NCI-H1436 (cell line): ENCODE measurements around the gene CRTC3.

Experiments used
- DNase-seq: peaks from one replicate; lab custom pipeline; 2025; lab: John Stamatoyannopoulos, UW

The CRTC3 gene

DNA sequence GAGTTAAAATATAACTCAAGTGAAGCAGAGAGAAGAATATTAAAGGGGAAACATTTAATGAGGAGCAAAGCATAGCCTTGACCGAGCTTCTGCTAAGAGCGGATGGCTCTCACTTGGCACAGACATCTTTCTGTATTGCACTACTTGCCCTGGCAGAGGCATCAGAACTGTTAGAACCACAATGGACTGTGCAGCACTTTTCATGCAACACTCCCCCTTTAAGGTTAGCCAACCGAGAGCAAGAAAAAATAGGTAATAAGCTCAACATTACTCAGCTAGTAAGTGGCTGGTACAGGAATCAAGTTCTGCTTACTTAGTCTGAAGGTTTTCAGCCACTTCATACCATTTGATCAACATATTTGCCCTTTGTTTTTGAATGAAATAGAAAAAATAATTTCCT lies 33.7 kb downstream of the CRTC3 start:
- DNase-seq = no peak

DNA sequence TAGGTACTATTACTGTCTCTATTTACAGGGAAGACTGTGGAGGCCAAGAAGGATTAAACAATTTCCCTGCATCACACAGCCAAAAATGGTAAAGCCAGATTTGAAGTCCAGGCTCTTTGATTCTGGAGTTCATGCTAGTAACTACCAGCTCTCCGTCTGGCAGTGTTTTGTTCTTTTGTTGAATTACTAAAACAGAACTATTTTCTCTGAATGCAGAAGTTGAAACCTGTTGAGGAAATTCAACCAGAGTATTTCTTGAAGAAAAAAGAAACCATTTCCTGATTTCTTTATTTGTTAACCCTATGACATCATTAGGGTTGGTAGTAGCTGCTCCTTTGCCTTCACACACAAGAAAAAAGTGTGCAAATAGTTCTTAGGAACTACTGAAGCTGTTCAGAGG lies 34.3 kb downstream of the CRTC3 start:
- no peak for DNase-seq

DNA sequence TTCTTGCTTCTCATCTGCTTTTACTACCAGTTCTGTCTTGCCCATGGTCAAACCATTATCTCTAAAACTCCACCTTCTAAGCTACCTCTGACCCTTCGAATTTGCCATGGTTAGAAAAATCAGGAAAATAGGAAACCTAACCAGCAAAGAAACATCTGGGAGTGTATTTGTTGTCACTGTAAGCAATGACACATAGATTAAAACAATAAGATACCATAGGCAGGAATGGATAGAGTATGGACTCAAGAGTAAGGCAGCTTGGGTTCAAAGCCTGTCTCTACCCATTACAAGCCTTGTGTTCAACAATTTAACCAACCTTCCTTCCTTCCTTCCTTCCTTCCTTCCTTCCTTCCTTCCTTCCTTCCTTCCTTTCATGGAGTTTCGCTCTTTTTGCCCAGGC lies 34.9 kb downstream of the CRTC3 start:
- DNase-seq = no peak

DNA sequence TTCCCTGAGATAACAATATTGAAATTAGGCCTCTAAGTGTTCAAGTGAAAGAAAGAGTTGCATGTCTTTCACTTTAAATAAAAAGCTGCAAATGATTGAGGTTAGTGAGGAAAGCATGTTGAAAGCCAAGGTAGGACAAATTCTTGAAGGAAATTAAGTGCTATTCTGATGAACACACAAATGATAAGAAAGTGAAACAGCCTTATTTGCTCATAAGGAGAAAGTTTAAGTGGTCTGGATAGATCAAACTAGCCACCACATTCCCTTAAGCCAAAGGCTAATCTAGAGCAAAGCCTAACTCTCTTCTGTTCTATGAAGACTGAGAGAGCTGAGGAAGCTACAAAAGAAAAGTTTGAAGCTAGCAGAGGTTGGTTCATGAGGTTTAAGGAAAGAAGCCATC lies 36.1 kb downstream of the CRTC3 start:
- DNase-seq = no peak

DNA sequence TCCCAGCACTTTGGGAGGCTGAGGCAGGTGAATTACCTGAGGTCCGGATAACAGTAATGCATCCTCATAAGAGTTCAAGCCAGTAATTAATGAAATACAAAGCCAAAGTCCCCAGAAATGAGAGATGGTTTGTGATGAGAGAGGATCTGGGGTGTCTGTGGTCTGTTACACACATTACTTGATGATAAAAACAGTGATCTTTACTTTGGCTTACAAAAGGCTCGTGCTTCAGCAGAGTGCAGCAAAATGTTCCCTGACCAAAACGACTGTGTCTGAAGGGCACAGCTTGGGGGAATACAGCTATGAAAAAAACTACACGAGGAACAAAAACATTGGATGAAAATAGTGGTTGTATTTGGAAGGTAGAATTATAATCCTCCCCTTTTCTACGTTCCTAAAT lies 40.9 kb downstream of the CRTC3 start:
- no peak for DNase-seq

DNA sequence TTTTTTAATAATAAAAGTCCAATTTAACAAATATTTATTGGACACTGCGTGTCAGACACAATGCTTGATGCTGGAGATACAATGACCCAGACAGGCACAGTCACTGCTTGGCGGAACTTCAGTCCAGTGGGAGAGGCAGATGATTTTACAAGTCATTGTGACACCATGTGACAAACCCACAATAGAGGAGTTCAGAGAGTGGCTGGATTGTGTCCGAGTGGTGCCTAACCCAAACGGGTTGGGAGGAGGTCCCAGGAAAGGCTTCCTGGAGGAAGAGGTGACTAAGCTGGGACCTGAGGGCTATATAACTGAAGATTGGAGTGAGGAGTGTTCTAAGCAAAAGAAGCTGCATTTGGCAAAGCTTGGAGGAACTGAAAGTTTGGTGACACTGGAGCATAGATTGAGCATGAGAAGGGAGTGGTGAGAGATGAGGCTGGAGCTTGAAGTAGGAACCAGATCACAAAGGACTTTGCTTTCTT lies 41.4 kb downstream of the CRTC3 start:
- DNase-seq = no peak

DNA sequence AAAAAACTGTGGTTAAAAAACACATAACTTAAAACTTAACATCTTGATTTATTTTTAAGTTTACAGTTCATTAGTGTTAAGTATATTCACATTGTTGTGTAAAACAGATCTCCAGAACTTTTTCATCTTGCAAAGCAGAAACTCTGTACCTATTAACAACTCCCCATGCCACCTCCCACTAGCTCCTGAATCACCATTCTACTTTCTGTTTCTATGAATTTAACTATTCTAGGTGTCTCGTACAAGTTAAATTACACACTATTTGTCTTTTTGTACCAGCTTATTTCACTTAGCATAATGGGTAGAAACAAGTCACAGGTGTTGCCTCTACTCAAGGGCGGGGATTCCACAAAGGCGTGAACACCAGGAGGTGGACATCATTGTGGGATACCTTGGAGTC lies 43.2 kb downstream of the CRTC3 start:
- no peak for DNase-seq

DNA sequence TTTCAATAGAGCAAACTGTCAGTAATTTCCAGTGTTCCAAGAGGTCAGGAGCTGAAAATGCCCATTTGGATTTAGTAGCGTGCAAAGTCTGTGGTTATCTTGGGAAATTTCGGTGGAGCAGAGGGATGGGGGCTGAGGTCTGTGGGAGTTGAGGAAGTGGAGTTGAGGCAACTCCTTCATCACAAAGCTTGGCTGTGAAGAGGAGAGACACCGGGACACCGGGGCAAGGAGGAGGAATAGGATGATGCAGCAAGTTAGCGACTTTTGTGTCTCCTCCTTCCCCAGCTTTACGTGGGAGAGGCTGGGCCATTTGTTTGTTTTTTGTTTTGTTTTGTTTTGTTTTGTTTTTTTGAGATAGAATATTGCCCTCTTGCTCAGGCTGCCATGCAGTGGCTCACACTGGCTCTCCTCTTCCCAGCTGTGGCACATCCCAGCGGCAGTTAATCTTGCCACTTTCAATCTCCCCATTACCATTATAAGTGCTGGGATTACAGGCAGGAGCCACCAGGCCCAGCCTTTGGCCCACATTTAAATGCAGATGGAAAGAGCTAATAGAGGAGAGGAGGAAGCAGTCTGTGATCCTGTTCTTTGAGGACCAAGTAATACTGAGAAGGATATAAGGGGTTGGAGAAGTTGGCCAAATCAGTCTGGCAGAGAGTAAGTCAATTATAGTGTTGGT lies 47.1 kb downstream of the CRTC3 start:
- no peak for DNase-seq

DNA sequence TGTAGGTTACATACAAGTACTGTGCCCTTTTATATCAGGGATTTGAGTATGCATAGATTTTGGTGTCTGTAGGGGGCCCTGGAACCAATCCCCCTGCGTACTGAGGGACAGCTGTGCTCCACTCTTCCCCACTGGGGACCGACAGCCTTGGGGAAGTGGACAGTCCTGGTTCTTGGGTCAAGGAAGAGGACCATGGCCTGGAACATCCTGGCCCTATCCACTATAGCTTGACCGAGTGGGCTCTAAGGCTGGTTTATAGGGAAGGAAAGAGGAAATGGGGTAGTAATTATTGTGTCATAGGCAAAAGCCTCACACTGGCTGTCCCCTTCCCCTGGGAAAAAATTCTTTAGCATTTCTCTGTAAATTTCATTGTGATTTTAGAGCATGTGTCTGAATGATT lies 49.5 kb downstream of the CRTC3 start:
- no peak for DNase-seq

DNA sequence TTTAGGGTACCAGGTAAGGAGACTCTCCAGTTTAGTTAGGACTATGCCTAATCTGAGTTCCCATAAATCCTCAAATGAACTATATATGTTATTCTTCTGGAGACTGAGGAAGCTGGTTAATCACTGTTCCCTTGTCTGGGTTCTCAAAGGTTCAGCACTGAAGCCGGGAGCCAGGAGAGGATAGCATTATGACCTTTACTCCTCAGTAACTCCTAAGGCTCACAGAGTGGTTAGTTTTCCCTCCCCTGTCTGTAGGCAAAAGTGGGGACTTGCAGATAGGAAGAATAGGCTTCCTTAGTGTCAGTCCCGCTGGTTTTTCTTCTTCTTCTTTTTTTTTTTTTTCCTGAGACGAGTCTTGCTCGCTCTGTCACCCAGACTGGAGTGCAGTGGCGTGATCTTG lies 50.4 kb downstream of the CRTC3 start:
- no peak for DNase-seq

DNA sequence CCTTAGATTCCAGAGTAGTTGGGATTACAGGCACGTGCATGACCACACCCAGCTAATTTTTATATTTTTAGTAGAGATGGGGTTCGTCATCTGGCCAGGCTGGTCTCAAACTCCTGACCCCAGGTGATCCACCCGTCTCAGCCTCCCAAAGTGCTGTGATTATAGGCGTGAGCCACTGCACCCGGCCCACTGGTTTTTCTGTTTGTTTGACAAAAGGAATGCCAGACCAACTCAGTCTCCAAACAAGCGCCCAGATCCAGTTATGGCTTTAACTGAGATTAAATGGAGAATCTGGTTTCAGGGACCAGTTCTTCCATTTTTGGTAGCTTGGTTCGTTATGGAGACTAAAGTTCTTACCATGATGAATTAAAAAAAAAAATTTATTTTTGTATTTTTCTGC lies 50.8 kb downstream of the CRTC3 start:
- no peak for DNase-seq

DNA sequence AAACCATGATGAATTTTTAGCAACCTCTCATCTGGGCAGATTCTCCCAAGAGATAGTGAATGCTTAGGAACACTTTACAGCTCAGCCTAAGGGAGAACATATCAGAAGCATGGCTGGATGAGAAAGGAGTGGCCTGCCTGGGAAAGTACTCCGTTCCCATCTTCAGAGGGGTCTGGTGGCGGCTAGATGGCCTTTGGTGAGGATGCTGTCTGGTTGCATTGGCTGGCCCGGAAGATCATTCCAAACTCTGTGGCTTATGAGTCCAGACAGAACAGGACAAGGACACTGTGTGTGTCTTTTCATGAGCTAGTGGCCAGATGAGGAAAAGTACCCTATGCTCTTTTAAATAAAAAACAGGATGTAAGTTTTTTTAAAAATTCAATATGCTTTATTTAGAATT lies 51.2 kb downstream of the CRTC3 start:
- no peak for DNase-seq

DNA sequence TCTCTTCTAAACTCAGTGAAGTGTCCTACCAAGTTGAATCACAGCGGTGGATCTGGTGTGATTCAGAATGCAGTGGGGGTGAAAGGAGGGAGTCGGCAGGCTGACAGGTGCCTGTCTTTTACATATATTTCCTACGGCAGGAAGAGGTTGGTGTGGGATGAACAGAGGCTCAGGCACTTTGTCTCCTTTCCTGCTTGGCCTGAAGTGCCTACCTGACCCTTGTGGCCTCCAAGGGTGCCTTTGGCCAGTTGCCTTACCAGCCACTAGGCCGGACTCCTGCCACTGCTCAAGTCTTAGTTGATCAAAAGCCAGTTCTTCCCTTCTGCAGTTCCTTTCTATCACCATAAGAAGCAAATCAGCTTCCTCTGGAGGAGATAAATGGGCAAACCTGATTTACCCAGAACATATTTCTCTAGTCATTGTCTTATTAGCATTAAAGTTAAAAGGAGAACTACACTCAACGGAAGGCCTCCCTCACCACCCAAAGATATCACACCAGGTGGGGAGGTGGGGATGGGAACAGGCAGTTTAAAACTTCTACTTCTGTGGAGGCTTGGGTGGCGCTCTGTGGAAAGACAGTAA lies 52.1 kb downstream of the CRTC3 start:
- DNase-seq = no peak

DNA sequence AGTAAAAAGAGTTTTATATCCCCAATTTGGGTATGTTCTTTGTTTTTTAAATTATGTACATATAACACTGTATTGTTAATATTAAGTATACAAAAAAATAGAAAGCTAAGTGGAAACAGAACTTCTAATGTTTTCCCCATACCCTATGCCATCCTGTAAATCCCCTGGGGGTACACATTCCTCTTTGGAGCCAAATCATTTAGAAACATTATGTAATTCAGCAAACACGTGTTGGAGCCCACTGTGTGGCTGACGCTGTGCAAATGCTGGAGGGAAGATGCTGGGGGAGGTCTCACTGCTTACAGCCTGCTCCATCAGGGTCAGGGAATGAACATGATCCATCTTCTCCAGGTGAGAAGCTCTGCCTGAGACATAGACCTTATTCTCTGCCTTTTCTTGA lies 52.8 kb downstream of the CRTC3 start:
- DNase-seq = no peak

DNA sequence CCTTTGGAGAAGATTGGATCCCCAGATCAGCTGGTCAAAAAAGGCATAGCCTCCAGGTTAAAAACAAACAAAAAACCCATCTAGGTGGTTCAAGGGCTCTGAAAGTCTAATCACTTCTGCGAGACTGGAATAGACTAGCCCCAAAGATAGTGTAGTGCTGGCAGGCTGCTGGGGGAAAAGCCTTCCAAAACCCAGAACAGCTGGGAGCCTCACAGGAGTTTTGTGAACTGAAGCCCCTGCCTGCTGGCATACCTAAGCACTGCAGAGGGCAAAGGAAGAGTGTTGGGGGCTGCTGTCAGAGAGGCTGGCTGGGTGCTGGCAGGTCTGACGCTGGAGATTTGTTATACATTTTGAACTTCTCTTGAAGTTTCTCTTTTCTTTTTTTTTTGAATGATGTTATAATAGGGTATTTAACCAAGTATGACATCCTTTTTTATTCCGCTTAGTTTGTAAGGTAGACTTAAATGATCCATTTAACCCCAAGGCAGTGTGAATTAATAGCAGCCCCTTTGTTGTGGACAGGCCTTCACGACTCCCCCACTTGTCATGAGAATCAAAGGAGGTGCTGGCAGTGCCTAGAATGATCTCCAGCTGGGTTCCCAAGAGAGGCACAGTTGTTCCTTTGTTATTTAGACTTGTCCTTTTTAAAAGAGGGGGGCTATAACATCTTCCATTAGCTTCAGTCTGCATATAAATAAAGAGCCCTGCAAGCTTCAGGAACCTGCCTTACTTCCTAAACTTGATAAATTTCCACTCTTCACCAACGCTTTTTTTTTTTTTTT lies 53.9 kb downstream of the CRTC3 start:
- DNase-seq = no peak

DNA sequence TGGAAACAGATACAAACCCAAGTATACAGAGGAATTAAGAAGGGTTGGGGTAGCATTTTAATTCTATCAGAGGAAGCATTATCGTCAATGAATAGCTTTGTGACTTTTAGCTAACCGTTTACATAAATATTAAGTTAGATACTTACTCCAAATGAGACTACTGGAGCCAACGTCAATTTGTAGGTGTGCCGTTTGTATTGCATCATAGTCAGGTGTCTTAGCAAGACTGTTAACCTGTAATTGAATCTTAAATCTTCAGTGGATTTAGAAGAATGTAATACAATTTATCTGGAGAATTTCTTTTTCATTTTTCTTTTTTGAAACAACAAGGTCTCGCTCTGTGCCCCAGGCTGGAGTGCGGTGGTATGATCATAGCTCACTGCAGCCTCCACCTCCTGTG lies 55.1 kb downstream of the CRTC3 start:
- no peak for DNase-seq

DNA sequence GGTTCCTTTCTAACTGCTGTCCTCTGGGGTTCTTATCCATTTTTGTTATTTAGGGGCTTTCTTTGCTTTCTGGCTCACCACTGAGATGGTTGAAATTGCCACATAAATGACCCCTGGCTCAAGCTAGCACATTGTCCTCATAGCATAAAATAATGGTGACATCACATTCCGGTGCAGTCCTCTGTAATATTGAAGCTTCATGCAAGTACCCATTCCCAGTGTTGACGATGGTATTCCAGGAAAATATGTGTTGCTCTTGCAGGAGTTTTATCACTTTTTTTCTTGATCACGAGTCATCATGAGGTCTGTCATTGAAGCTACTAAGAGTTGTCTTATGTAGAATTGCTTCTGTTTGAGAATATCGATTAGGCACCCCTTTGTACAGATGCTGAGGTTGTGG lies 56.1 kb downstream of the CRTC3 start:
- no peak for DNase-seq

DNA sequence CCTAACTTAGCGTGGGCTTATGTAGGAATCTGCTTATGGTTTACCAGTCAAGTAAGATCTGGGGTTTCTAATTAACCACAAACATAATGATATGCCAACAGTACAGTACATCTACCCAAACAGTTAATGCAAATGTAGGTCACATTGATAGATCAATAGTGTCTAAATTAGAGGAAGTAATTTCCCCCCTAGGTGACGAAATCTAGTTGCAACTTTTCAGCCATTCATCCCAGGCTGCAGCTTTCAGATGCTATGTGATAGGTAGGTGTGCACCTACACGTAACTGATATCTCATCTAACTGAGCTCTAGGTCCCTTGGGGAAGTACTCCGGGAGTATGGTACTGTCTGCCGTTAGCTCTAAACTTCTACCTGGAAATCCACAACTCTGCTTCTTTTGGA lies 57.2 kb downstream of the CRTC3 start:
- DNase-seq = no peak

DNA sequence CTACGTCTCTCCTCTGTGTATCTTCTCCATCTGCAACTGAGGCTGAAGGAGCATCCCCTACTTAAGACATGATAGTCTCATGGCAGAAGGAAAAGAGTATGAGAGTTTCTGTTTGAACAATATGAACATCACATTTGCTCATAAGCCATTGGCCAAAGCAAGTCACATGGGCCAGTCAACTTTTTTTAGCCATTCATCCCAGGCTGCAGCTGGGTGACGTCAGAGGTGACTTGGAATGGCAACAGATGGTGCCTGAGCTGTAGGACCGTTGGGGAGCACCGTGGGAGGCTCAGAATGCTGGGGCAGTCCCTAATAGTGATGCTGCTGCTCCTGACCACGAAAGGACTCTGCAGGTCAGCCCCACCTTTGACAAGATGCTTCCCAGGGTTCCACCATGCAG lies 58.7 kb downstream of the CRTC3 start:
- DNase-seq = no peak

DNA sequence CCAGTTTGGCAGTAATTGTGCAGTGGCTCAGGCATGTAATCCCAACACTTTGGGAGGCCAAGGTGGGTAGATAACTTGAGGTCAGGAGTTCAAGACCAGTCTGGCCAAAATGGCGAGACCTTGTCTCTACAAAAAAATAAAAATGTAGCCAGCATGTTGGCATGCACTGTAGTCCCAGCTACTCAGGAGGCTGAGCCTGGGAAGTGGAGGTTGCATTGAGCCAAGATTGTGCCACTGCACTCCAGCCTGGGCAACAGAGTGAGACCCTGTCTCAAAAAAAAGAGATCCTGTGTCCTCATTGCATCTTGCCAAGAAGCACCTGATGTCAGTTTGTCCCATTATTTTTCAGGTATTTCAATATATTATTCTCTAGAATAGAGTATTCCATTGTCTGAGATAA lies 61.8 kb downstream of the CRTC3 start:
- DNase-seq = no peak

DNA sequence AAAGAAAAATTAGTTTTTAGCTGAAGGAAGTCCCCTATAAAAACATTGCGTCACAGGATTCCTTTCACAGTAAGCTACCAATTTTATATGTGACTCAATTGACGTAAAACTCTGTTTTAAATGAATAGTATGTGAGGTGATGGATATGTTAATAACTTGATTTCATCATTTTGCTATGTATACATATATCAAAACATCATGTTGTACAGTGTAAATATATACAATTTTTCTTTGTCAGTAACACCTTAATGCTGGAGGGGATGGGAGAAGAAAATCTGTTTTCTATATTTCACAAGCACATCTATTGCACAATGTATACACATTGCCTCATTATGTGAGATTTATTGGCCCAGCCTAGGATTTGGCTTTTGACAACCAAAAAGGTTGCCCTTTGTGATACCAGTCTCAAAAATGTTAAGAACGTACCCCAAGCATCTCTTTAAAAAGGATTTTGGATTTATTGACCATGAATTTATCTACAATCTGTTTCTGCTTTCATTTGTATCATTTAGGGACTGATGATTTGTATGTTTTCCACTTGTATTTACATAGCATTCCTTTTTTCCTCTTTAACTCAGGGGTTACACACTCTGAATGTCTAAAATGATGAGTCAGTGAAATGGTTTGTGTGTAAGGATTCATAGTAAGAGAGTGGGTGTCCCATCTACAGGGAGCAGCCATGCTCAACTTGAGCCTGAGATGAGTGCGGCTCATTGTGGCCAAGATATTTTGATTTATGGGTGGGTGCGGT lies 62.6 kb downstream of the CRTC3 start:
- DNase-seq = no peak

DNA sequence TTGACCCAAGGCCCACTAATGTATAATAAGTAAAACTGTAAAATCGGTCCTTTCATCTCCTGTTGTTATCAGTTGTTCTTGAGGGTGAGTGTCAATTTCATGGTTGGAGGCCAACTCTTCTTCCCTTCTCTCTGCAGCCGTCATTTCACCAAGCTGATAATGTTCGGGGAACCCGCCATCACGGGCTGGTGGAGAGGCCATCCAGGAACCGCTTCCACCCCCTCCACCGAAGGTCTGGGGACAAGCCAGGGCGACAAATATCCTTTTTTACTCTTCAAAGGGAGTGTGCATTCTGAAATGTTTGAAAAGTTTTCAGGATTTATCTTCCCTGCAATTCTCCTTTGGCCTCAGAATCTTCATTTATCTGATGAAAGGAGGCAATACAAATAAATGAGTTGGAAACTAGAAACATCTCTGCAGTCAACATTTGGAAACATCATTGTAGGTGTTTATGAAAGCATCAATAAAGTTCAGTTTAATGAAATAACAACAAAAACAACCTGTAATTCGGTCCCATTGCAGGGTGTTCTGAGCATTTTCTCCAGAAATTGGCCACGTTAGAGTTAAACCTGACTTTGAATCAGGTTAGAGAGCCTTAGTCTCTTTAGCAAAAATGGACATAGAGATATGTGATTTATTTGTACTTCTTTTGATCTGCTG lies 63.9 kb downstream of the CRTC3 start:
- DNase-seq = no peak
